ENCODE results near the gene ABTB2. TPM values are rescaled to one million over a fixed set of nuclear protein-coding genes. Genes with fewer than 3 reads are reported as not detected.
"Not testable (repeated sequence)": the region's sequence is repeated elsewhere in the genome, so short reads cannot be mapped to it uniquely, and the experiment has no call there.

ABTB2 gene
- total RNA-seq, 2 donors from 2014 or later: 12.2 to 30.3 TPM

- H3K9me3 Mint-ChIP-seq: no peaks in the 10 kb centered on the region
- peaks cover 12 to 24% of the 10 kb centered on the region in 2 donors for H3K4me1 Mint-ChIP-seq (ENCODE audit: low read depth in 2 of 2)
- no peaks in the 10 kb centered on the region for H3K36me3 Mint-ChIP-seq
- no peak overlapping the region for H3K27ac Mint-ChIP-seq
- ATAC-seq (no peak), DNase-seq (ENCODE audit: low spot score) (no peak)
- H3K27me3 Mint-ChIP-seq: peaks cover 0 to 4% of the 10 kb centered on the region in 2 donors
- H3K4me3 Mint-ChIP-seq: no peak overlapping the region
Observed at GRCh38 chr11:34226210-34226609, 131.6 kb downstream of the ABTB2 start.

GRCh38 chr11:34225091-34225490 lies 132.7 kb downstream of the ABTB2 start:
- H3K4me1 Mint-ChIP-seq (ENCODE audit: low read depth in 2 of 2): peaks cover under 1 to 13% of the 10 kb centered on the region in 2 donors
- no peak overlapping the region for H3K27ac Mint-ChIP-seq
- DNase-seq (ENCODE audit: low spot score) (no peak), ATAC-seq (no peak)
- H3K4me3 Mint-ChIP-seq: no peak overlapping the region
- H3K27me3 Mint-ChIP-seq: peaks cover 0 to 4% of the 10 kb centered on the region in 2 donors
- no peaks in the 10 kb centered on the region for H3K9me3 Mint-ChIP-seq
- no peaks in the 10 kb centered on the region for H3K36me3 Mint-ChIP-seq

- Mint-ChIP-seq H3K27ac (peak overlapping the region in 1 of 2 donors; percentile 9), H3K36me3 (no peaks in the 10 kb centered on the region), H3K9me3 (no peaks in the 10 kb centered on the region), H3K4me3 (no peak overlapping the region), H3K27me3 (peaks cover 0 to 4% of the 10 kb centered on the region in 2 donors), H3K4me1 (ENCODE audit: low read depth in 2 of 2) (peaks cover 0 to 13% of the 10 kb centered on the region in 2 donors)
- DNase-seq (ENCODE audit: low spot score) (no peak), ATAC-seq (no peak)
Observed at GRCh38 chr11:34224434-34224966, 133.3 kb downstream of the ABTB2 start.

- Mint-ChIP-seq H3K36me3 (no peaks in the 10 kb centered on the region), H3K27ac (peak overlapping the region in 1 of 2 donors; percentile 9), H3K27me3 (peaks cover 0 to 4% of the 10 kb centered on the region in 2 donors), H3K4me3 (no peak overlapping the region), H3K4me1 (ENCODE audit: low read depth in 2 of 2) (peaks cover 0 to 13% of the 10 kb centered on the region in 2 donors), H3K9me3 (no peaks in the 10 kb centered on the region)
- DNase-seq (ENCODE audit: low spot score) (no peak), ATAC-seq (no peak)
Observed at GRCh38 chr11:34223907-34224306, 133.9 kb downstream of the ABTB2 start.

GRCh38 chr11:34223021-34223813 lies 134.6 kb downstream of the ABTB2 start:
- Mint-ChIP-seq H3K27me3 (peaks cover 0 to 4% of the 10 kb centered on the region in 2 donors), H3K4me3 (no peak overlapping the region), H3K27ac (peak overlapping the region in 1 of 2 donors; percentile 9), H3K4me1 (ENCODE audit: low read depth in 2 of 2) (peaks cover 0 to 15% of the 10 kb centered on the region in 2 donors), H3K36me3 (no peaks in the 10 kb centered on the region), H3K9me3 (no peaks in the 10 kb centered on the region)
- ATAC-seq: no peak
- no peak for DNase-seq (ENCODE audit: low spot score)

- H3K9me3 Mint-ChIP-seq: no peaks in the 10 kb centered on the region
- H3K4me1 Mint-ChIP-seq (ENCODE audit: low read depth in 2 of 2): peaks cover 0 to 17% of the 10 kb centered on the region in 2 donors
- no peak overlapping the region for H3K27ac Mint-ChIP-seq
- H3K27me3 Mint-ChIP-seq: peaks cover 0 to 4% of the 10 kb centered on the region in 2 donors
- H3K36me3 Mint-ChIP-seq: no peaks in the 10 kb centered on the region
- no peak overlapping the region for H3K4me3 Mint-ChIP-seq
- DNase-seq (ENCODE audit: low spot score) (no peak), ATAC-seq (no peak)
Observed at GRCh38 chr11:34222030-34222429, 135.8 kb downstream of the ABTB2 start.

- Mint-ChIP-seq H3K4me3 (no peak overlapping the region), H3K9me3 (no peaks in the 10 kb centered on the region), H3K27ac (no peak overlapping the region), H3K36me3 (no peaks in the 10 kb centered on the region), H3K4me1 (ENCODE audit: low read depth in 2 of 2) (peaks cover 4 to 22% of the 10 kb centered on the region in 2 donors), H3K27me3 (peaks cover 0 to 4% of the 10 kb centered on the region in 2 donors)
- DNase-seq (ENCODE audit: low spot score) (no peak), ATAC-seq (no peak)
Observed at GRCh38 chr11:34219941-34220370, 137.9 kb downstream of the ABTB2 start.

GRCh38 chr11:34219279-34219678 lies 138.5 kb downstream of the ABTB2 start:
- Mint-ChIP-seq H3K4me3 (no peak overlapping the region), H3K9me3 (no peaks in the 10 kb centered on the region), H3K27ac (no peak overlapping the region), H3K27me3 (peaks cover 0 to 4% of the 10 kb centered on the region in 2 donors), H3K4me1 (ENCODE audit: low read depth in 2 of 2) (peaks cover 6 to 21% of the 10 kb centered on the region in 2 donors), H3K36me3 (no peaks in the 10 kb centered on the region)
- no peak for DNase-seq (ENCODE audit: low spot score)
- ATAC-seq: no peak

- H3K27me3 Mint-ChIP-seq; H3K36me3 Mint-ChIP-seq; H3K9me3 Mint-ChIP-seq; H3K27ac Mint-ChIP-seq; DNase-seq (ENCODE audit: low spot score); H3K4me3 Mint-ChIP-seq; ATAC-seq: not testable (repeated sequence)
- peaks cover 6 to 23% of the 10 kb centered on the region in 2 donors for H3K4me1 Mint-ChIP-seq (ENCODE audit: low read depth in 2 of 2)
Observed at GRCh38 chr11:34218756-34219155, 139.1 kb downstream of the ABTB2 start.

GRCh38 chr11:34218067-34218466 lies 139.7 kb downstream of the ABTB2 start:
- no peak for DNase-seq (ENCODE audit: low spot score)
- no peak for ATAC-seq
- H3K27me3 Mint-ChIP-seq: no peaks in the 10 kb centered on the region
- peaks cover 6 to 18% of the 10 kb centered on the region in 2 donors for H3K4me1 Mint-ChIP-seq (ENCODE audit: low read depth in 2 of 2)
- H3K36me3 Mint-ChIP-seq: no peaks in the 10 kb centered on the region
- no peaks in the 10 kb centered on the region for H3K9me3 Mint-ChIP-seq
- H3K27ac Mint-ChIP-seq: peak overlapping the region in 1 of 2 donors; percentile 32
- no peak overlapping the region for H3K4me3 Mint-ChIP-seq

GRCh38 chr11:34216706-34217105 lies 141.1 kb downstream of the ABTB2 start:
- no peak overlapping the region for H3K27ac Mint-ChIP-seq
- H3K36me3 Mint-ChIP-seq: no peaks in the 10 kb centered on the region

GRCh38 chr11:34215806-34216453 lies 141.9 kb downstream of the ABTB2 start:
- no peak overlapping the region for H3K4me3 Mint-ChIP-seq
- no peaks in the 10 kb centered on the region for H3K9me3 Mint-ChIP-seq

More at GRCh38 chr11:34216706-34217105, 141.1 kb downstream of the ABTB2 start:
- peaks cover 6 to 18% of the 10 kb centered on the region in 2 donors for H3K4me1 Mint-ChIP-seq (ENCODE audit: low read depth in 2 of 2)
- no peaks in the 10 kb centered on the region for H3K27me3 Mint-ChIP-seq
- DNase-seq (ENCODE audit: low spot score) (no peak), ATAC-seq (no peak)
- H3K4me3 Mint-ChIP-seq: no peak overlapping the region
- H3K9me3 Mint-ChIP-seq: no peaks in the 10 kb centered on the region

GRCh38 chr11:34214961-34215805 lies 142.6 kb downstream of the ABTB2 start:
- H3K36me3 Mint-ChIP-seq: no peaks in the 10 kb centered on the region
- H3K27ac Mint-ChIP-seq: peak overlapping the region in 1 of 2 donors; percentile 77
- ATAC-seq: peak; percentile 85 to 91
- H3K4me3 Mint-ChIP-seq: no peak overlapping the region
- H3K4me1 Mint-ChIP-seq (ENCODE audit: low read depth in 2 of 2): peaks cover 6 to 22% of the 10 kb centered on the region in 2 donors
- H3K27me3 Mint-ChIP-seq: no peaks in the 10 kb centered on the region
- DNase-seq (ENCODE audit: low spot score): no peak
- H3K9me3 Mint-ChIP-seq: no peaks in the 10 kb centered on the region

More at GRCh38 chr11:34215806-34216453, 141.9 kb downstream of the ABTB2 start:
- ATAC-seq: no peak
- no peak for DNase-seq (ENCODE audit: low spot score)
- Mint-ChIP-seq H3K36me3 (no peaks in the 10 kb centered on the region), H3K4me1 (ENCODE audit: low read depth in 2 of 2) (peaks cover 6 to 18% of the 10 kb centered on the region in 2 donors), H3K27ac (no peak overlapping the region), H3K27me3 (no peaks in the 10 kb centered on the region)

Measured in natural killer cell treated with Interleukin-12 subunit alpha and Interleukin-12 subunit beta and Interleukin-15 and Interleukin-18, amount 100 ng/mL, for 72 hours (primary cell).